ENCODE data around the gene ADGRV1. TPM values are rescaled to one million over a fixed set of nuclear protein-coding genes. Genes with fewer than 3 reads are reported as not detected.

The ADGRV1 gene
- total RNA-seq, 1 experiment from 2014 or later, result 64.8 TPM

DNA sequence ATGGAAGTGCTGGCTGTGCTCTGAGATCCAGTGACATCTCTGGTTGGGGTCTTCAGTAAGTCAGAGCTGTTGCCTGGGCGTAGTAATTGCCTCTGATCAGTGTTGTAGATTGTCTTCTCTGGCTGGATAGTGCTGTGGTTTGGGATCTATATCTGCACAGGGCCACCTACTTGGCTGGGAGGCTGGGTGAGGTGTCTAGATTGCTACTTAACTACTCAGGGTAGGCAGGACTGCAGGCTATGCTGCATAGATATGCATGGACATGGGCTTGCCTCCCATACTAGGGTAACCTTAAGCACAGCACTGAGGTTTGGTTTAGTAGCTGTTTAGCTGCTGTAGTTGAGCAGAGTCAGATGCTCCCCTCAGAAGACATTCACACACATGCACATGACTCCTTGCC lies 181.0 kb downstream of the ADGRV1 start:
- no peak overlapping the region for H2BK12ac ChIP-seq (ENCODE audit: insufficient read length, low read depth, low read length)
- Mint-ChIP-seq H3K4me1 (peaks cover 15 to 16% of the 10 kb centered on the region in 2 experiments), H3K36me3 (ENCODE audit: insufficient read depth in 1 of 3, low read depth in 3 of 3) (peaks cover 42 to 57% (median 51%) of the 10 kb centered on the region in 3 experiments), H3K27me3 (ENCODE audit: low read depth) (no peaks in the 10 kb centered on the region), H3K27ac (peak overlapping the region in 1 of 3 experiments; percentile 76; a peak in 2 of 7 replicates), H3K4me3 (no peak overlapping the region), H3K9me3 (peaks cover 0 to 2% of the 10 kb centered on the region in 2 experiments; a peak in 1 of 5 replicates)
- no peak overlapping the region for H2AFZ ChIP-seq (ENCODE audit: low read length)
- no peak overlapping the region for H2BK5ac ChIP-seq (ENCODE audit: insufficient read length, low read length)
- no peak overlapping the region for H3K9ac ChIP-seq (ENCODE audit: extremely low read depth, insufficient read length, low read length)
- H3T11ph ChIP-seq (ENCODE audit: low read length), result no peak overlapping the region
- H4K91ac ChIP-seq (ENCODE audit: insufficient read length, low read depth, low read length), result no peak overlapping the region
- no CpG with 5 or more reads among the region's 1 CpG for WGBS (ENCODE audit: extremely low coverage, insufficient read length, low lambda C conversion rate)
- H3K14ac ChIP-seq (ENCODE audit: insufficient read depth, low read length), result no peak overlapping the region
- no peak overlapping the region for H3K4ac ChIP-seq (ENCODE audit: low read depth, low read length)
- H2BK20ac ChIP-seq (ENCODE audit: low read depth, low read length, poor library complexity, severe bottlenecking), result no peak overlapping the region
- no peak overlapping the region for H2BK15ac ChIP-seq (ENCODE audit: low read depth, low read length)
- no peak overlapping the region for H2AK5ac ChIP-seq (ENCODE audit: insufficient read length, low read length)
- H2BK120ac ChIP-seq (ENCODE audit: low read depth, low read length, poor library complexity, severe bottlenecking), result no peak overlapping the region
- no peak overlapping the region for H3K23ac ChIP-seq (ENCODE audit: insufficient read length, low read depth, low read length)
- no peak overlapping the region for H3K4me2 ChIP-seq (ENCODE audit: insufficient read depth, insufficient read length, low read length)
- H3K18ac ChIP-seq (ENCODE audit: insufficient read length, low read depth, low read length), result no peak overlapping the region
- no peaks in the 10 kb centered on the region; the same call in 1 of the 2 replicates for H3K4me1 ChIP-seq (ENCODE audit: insufficient read depth, low read length)
- no peaks in the 10 kb centered on the region for H3K27me3 ChIP-seq (ENCODE audit: insufficient read depth, low read length)
- H3K27ac ChIP-seq (ENCODE audit: insufficient read length, low read depth, low read length), result no peak overlapping the region
- H4K20me1 ChIP-seq (ENCODE audit: control insufficient read depth, insufficient read depth, insufficient read length), result no peaks in the 10 kb centered on the region
- TF ChIP-seq, protein P1, sequence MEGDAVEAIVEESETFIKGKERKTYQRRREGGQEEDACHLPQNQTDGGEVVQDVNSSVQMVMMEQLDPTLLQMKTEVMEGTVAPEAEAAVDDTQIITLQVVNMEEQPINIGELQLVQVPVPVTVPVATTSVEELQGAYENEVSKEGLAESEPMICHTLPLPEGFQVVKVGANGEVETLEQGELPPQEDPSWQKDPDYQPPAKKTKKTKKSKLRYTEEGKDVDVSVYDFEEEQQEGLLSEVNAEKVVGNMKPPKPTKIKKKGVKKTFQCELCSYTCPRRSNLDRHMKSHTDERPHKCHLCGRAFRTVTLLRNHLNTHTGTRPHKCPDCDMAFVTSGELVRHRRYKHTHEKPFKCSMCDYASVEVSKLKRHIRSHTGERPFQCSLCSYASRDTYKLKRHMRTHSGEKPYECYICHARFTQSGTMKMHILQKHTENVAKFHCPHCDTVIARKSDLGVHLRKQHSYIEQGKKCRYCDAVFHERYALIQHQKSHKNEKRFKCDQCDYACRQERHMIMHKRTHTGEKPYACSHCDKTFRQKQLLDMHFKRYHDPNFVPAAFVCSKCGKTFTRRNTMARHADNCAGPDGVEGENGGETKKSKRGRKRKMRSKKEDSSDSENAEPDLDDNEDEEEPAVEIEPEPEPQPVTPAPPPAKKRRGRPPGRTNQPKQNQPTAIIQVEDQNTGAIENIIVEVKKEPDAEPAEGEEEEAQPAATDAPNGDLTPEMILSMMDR (conservative IDR thresholded peaks at IDR 0.05), result no peak
- no peaks in the 10 kb centered on the region for H3K9me3 ChIP-seq (ENCODE audit: control insufficient read depth, low read depth, low read length)
- H3K79me2 ChIP-seq (ENCODE audit: insufficient read depth, low read length), result no peaks in the 10 kb centered on the region
- no peak overlapping the region for H4K8ac ChIP-seq (replicated peaks; ENCODE audit: insufficient read length, low read depth, low read length)
- H3K79me1 ChIP-seq (ENCODE audit: insufficient read depth, low read depth, low read length, poor library complexity, severe bottlenecking), result peaks cover 4% of the 10 kb centered on the region
- no peak for DNase-seq
- H3K23me2 ChIP-seq (ENCODE audit: insufficient read length, low read depth, low read length, poor library complexity, severe bottlenecking), result no peaks in the 10 kb centered on the region
- no peak overlapping the region for H3K56ac ChIP-seq (ENCODE audit: insufficient read length, low read depth, low read length)
- no peak overlapping the region for H4K5ac ChIP-seq (ENCODE audit: insufficient read length, low read depth, low read length)

Data from H9 (cell line).